Bronchial epithelial cell (primary cell): ENCODE data around the gene CANT1. TPM values are rescaled to one million over a fixed set of nuclear protein-coding genes. Genes with fewer than 3 reads are reported as not detected.

Source experiments
- DNase-seq: peaks from one replicate; pipeline ENCODE4 v3.0.0-alpha.2; 2010; ENCODE audit warnings: low read depth
- FAIRE-seq: peaks from 2 replicates; lab custom pipeline; 2011; peaks lifted over from hg19 to GRCh38; lab: Jason Lieb, UNC
- H3K27me3 ChIP-seq: 2 replicates; pipeline ENCODE4 v1.5.1; 2011; ENCODE audit warnings: low read length; ENCODE audit not compliant: control insufficient read depth, insufficient read depth
- H3K36me3 ChIP-seq: 2 replicates; pipeline ENCODE4 v1.5.1; 2011; ENCODE audit warnings: low read length; ENCODE audit not compliant: control insufficient read depth, insufficient read depth
- H3K4me3 ChIP-seq: 2 replicates; pipeline ENCODE4 v1.5.1; 2011; ENCODE audit warnings: mild to moderate bottlenecking, low read depth, low read length, control low read depth
- CTCF ChIP-seq: IDR thresholded peaks from 2 replicates; pipeline ENCODE4 v1.5.1; 2011; ENCODE audit warnings: mild to moderate bottlenecking, moderate library complexity, low read length, control low read depth, inconsistent platforms; ENCODE audit not compliant: insufficient read depth, severe bottlenecking
- total RNA-seq: library from RNA; depleted of rRNA; stranded (reverse); fragments of >200 nt; gene quantifications from 2 replicates; pipeline ENCODE4 v1.2.1, GENCODE V29; 2014

CANT1 gene
- total RNA-seq, 1 donor from 2014 or later = 60.0 TPM

- no peaks in the 10 kb centered on the region for H3K27me3 ChIP-seq
- no peak overlapping the region for H3K4me3 ChIP-seq
- peaks cover 5% of the 10 kb centered on the region for H3K36me3 ChIP-seq
- TF ChIP-seq CTCF = peak; percentile 87
- FAIRE-seq = no peak
- DNase-seq = peak; percentile 45
These were observed 38.5 kb downstream of the CANT1 start for GRCh38 chr17:78970834-78971755.

GRCh38 chr17:78969865-78970264, 39.7 kb downstream of the CANT1 start:
- no peaks in the 10 kb centered on the region for H3K27me3 ChIP-seq
- H3K36me3 ChIP-seq = peaks cover 5% of the 10 kb centered on the region
- H3K4me3 ChIP-seq = no peak overlapping the region
- FAIRE-seq = no peak
- DNase-seq = no peak
- no peak for TF ChIP-seq CTCF

GRCh38 chr17:78967782-78968362, 41.7 kb downstream of the CANT1 start:
- H3K27me3 ChIP-seq = no peaks in the 10 kb centered on the region
- no peak for TF ChIP-seq CTCF
- H3K36me3 ChIP-seq = peaks cover 5% of the 10 kb centered on the region
- no peak overlapping the region for H3K4me3 ChIP-seq
- FAIRE-seq (no peak), DNase-seq (no peak)

GRCh38 chr17:78966910-78967600, 42.5 kb downstream of the CANT1 start:
- H3K27me3 ChIP-seq = no peaks in the 10 kb centered on the region
- peaks cover 5% of the 10 kb centered on the region for H3K36me3 ChIP-seq
- TF ChIP-seq CTCF = no peak
- no peak overlapping the region for H3K4me3 ChIP-seq
- DNase-seq (no peak), FAIRE-seq (no peak)

GRCh38 chr17:78966123-78966813, 43.3 kb downstream of the CANT1 start:
- peaks cover 5% of the 10 kb centered on the region for H3K36me3 ChIP-seq
- TF ChIP-seq CTCF = no peak
- H3K27me3 ChIP-seq = no peaks in the 10 kb centered on the region
- no peak for FAIRE-seq
- no peak for DNase-seq
- H3K4me3 ChIP-seq = no peak overlapping the region
